GM10266 (cell line): ENCODE data around the gene BCL6B.

Experiments
- DNase-seq: peaks from one replicate; pipeline ENCODE4 v3.0.0; 2012; ENCODE audit errors: extremely low spot score
- CTCF ChIP-seq: IDR thresholded peaks from 2 replicates; pipeline ENCODE4 v1.5.1; 2012; ENCODE audit warnings: mild to moderate bottlenecking, low read depth; ENCODE audit not compliant: control insufficient read depth, insufficient read depth; ENCODE audit errors: missing control alignments

Gene BCL6B

DNA sequence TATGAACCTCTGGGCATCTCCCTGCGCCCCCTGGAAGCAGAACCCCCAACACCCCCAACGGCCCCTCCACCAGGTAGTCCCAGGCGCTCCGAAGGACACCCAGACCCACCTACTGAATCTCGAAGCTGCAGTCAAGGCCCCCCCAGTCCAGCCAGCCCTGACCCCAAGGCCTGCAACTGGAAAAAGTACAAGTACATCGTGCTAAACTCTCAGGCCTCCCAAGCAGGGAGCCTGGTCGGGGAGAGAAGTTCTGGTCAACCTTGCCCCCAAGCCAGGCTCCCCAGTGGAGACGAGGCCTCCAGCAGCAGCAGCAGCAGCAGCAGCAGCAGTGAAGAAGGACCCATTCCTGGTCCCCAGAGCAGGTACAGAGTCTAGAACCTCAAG is 1.5 kb downstream of the BCL6B start:
- TF ChIP-seq CTCF = no peak
- DNase-seq = no peak

- TF ChIP-seq CTCF = no peak
- no peak for DNase-seq
These were observed 2.4 kb downstream of the BCL6B start for GRCh38 chr17:7025245-7025644.

DNA sequence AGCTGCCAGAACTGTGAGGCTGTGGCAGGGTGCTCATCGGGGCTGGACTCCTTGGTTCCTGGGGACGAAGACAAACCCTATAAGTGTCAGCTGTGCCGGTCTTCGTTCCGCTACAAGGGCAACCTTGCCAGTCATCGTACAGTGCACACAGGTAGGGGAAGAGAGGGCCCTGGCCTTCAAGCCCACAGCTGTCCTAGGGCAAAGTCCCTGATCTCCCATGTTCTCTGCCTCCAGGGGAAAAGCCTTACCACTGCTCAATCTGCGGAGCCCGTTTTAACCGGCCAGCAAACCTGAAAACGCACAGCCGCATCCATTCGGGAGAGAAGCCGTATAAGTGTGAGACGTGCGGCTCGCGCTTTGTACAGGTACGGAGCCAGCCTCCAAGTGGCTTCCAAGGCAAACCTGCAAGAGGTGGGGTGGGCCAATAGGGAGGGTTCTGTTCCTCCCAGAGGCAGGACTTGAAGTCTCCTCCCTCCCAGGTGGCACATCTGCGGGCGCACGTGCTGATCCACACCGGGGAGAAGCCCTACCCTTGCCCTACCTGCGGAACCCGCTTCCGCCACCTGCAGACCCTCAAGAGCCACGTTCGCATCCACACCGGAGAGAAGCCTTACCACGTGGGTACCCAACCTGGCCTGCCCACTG is 3.7 kb downstream of the BCL6B start:
- no peak for DNase-seq
- TF ChIP-seq CTCF = no peak

- no peak for TF ChIP-seq CTCF
- no peak for DNase-seq
These were observed 4.5 kb downstream of the BCL6B start for GRCh38 chr17:7027335-7027734.

DNA sequence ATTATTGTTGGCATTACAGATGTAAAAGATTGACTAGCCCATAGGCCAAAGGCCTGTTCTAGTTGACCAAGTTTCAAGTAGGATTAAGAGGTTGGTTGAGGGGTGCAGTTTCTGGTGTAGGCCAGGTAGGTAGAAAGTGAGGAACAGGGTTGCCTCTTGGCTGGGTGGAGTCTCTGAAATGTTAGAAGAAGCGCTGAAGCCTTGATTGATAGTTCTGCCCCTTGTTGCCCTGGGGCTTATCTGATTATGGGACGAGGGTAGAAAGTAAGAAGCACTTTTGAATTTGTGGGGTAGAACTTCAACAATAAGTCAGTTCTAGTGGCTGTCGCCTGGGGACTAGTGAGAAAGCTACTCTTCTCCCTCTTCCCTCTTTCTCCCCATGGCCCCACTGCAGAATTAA is 6.2 kb downstream of the BCL6B start:
- no peak for DNase-seq

DNA sequence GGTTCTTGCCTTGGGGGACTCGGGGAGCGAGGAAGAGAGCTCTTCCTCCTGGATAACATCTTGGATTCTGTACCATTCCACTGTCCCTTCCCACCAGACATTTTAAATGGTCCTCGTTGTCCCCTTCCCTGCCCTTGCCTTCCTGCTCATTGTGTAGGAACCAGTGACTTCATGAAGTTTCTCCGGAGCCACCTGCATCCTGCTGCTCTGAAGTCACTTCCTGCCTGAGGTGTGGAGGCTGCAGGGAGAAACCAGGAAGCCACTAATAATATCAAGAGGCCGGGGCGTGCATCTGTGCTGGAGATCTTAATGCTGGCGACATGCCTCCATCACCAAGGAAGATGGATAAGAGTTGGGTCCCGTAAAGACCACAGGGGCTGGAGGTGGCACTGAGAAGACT is 6.8 kb downstream of the BCL6B start:
- DNase-seq = peak; percentile 45
- TF ChIP-seq CTCF = no peak

More for the DNA sequence above, 6.2 kb downstream of the BCL6B start:
- no peak for TF ChIP-seq CTCF

DNA sequence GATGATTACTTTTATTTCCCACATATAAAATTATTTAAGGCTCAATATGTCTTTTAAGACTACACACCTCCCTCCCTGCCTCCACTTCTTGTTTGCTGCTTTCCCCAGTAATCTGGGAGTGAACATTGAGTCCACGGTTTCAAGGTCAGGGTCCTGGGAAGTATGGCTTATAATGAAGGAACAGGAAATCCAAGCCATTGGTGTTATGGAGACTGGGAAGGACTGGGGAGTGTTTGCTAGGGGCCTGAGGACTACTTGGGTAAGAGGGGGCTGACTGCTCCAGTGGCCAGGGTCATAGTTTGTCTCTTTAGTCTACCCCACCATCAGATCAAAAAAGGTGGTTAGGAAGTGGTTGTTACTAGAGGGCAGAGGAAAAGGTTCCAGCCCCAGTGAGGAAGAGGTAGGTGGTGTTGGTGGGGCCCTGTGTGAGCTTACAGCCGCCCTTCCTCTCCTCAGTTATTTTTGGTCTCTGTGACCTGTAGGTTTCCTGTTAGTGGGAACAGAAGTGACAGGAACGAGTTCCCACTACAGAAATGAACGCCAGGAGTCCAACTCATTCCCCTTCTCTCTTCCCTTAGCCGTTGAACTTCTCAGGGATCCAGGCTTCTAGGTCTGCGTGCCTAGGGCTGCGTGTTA is 12.2 kb downstream of the BCL6B start:
- DNase-seq = no peak

More for the DNA sequence above, 12.2 kb downstream of the BCL6B start:
- no peak for TF ChIP-seq CTCF
